ENCODE measurements around the gene SPATA16.

Gene SPATA16

DNA sequence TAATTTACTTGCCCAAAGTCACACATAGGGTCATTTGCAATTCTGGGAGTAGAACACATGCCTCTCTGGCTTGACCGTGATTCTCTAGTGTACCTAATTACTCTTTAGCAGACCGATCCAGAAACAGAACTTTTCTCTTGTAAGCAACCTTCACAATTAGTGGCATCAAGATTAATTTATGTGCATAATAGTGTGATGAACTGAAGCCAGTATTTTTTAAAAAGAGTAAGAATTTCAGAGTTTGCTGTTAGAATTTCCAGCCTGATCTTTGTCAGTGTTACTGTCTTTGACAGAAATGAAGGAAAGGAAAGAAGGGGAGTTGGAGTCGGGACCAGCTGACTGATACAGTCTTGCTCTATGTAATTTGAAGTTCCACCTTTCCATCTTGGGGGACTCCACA lies 137.1 kb downstream of the SPATA16 start:
- Mint-ChIP-seq H3K9me3 (no peaks in the 10 kb centered on the region), H3K27ac (no peak overlapping the region), H3K27me3 (no peaks in the 10 kb centered on the region), H3K4me3 (no peak overlapping the region), H3K36me3 (no peaks in the 10 kb centered on the region), H3K4me1 (no peaks in the 10 kb centered on the region)
- CTCF ChIA-PET: no interaction called here
- DNase-seq: no peak

DNA sequence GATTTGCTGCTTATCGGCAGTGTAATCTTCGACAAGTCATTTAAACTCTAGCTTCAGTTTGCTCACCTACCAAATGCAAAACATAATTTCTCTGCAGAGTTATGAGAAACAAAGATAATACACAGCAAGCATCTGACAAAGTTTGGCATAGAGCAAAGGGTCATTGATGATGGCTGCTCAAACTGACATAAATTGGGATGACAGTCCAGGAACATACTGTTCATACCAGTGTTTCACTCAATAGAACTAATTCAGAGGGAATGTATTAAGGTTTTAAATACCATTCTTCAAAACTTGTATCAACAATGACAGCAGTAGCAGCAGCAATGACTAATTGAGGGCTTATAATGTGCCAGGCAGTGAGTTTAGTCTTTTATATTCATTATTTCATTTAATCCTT lies 137.6 kb downstream of the SPATA16 start:
- CTCF ChIA-PET: no interaction called here
- Mint-ChIP-seq H3K27ac (no peak overlapping the region), H3K36me3 (no peaks in the 10 kb centered on the region), H3K9me3 (no peaks in the 10 kb centered on the region), H3K4me1 (no peaks in the 10 kb centered on the region), H3K4me3 (no peak overlapping the region), H3K27me3 (no peaks in the 10 kb centered on the region)
- DNase-seq: no peak

DNA sequence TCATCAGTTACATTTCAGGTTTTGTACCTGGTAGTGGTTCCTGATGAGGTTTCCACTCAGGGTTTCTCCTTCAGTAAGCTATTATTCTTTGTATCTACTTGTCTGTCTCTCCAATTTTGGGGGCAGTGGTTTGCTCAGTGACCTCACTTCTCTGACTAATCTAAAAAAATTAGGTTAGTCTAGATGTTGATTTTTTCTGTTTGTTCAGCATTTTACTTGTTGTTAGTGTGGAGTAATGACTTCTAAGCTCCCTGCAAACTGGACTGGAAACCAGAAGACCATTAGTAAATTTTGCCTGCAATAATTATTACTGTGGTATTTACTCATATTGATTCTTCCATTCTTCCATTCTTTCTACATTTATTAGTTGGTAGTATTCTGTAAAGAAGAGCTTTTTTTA lies 139.4 kb downstream of the SPATA16 start:
- no peaks in the 10 kb centered on the region for H3K4me1 Mint-ChIP-seq
- H3K9me3 Mint-ChIP-seq: no peaks in the 10 kb centered on the region
- no peaks in the 10 kb centered on the region for H3K36me3 Mint-ChIP-seq
- no peak for DNase-seq
- no peaks in the 10 kb centered on the region for H3K27me3 Mint-ChIP-seq
- H3K4me3 Mint-ChIP-seq: no peak overlapping the region
- H3K27ac Mint-ChIP-seq: no peak overlapping the region
- CTCF ChIA-PET: no interaction called here

DNA sequence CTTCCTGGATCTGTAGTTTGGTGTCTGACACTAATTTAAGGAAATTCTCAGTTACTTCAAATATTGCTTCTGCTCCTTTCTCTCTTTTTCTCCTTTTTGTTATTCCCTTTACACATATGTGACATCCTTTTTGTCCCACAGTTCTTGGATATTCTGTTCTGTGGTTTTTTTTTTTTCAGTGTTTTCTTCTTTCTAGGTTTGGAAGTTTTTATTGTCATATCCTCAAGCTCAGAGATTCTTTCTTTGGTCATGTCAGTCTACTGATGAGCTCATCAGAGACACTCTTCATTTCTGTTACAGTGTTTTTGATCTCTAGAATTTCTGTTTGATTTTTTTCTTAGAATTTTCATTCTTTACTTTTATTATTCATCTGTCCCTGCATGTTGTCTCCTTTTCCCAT lies 140.5 kb downstream of the SPATA16 start:
- H3K9me3 Mint-ChIP-seq: no peaks in the 10 kb centered on the region
- no peaks in the 10 kb centered on the region for H3K27me3 Mint-ChIP-seq
- no peak overlapping the region for H3K4me3 Mint-ChIP-seq
- no peak overlapping the region for H3K27ac Mint-ChIP-seq
- CTCF ChIA-PET: no interaction called here
- H3K4me1 Mint-ChIP-seq: no peaks in the 10 kb centered on the region
- no peaks in the 10 kb centered on the region for H3K36me3 Mint-ChIP-seq
- no peak for DNase-seq

DNA sequence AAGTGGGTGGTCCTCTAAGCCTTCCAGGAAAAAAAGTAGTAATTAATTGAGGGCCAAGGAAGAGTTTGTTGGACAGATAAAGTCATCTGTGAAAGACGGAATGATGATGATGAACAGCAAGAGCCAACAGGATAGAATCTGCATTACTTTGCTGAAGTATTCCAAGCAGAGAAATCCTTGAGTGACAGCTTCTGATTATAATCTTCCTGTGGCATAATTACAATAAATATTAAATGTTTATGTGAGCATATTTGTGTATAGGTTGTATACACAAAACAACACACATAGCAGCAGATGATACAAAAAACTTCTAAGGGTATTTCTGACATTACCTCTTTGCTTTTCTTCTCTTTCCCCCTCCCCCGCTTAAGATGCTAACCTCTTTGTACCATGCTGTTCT lies 147.6 kb downstream of the SPATA16 start:
- CTCF ChIA-PET: no interaction called here
- Mint-ChIP-seq H3K4me1 (no peaks in the 10 kb centered on the region), H3K27ac (no peak overlapping the region), H3K36me3 (no peaks in the 10 kb centered on the region), H3K9me3 (no peaks in the 10 kb centered on the region), H3K4me3 (no peak overlapping the region), H3K27me3 (no peaks in the 10 kb centered on the region)
- no peak for DNase-seq

DNA sequence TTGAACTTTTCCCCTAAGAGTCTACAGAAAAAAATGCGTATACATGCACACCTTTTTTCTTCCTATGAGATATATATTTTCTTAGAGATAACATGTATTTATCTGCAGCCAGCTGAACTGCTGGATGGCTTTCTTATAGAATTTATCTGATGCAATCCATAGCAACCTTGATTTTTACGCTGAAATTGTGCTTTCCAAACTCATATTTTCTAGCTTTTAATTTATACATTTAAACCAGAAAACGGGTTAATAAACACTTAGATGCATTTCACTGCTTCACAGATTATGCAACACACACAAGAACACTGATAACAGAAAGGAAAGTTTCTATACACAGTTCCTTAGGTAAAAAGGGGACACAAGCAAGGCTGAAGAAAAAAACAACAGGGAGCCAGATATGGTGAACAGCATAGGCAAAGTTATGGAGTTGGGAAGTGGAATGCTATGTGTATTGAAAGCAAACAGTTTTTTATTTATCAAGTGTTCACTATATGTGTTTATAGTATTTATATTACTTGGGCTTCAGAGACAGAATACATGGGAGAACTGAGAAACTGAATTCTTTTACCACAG lies 149.5 kb downstream of the SPATA16 start:
- no peak overlapping the region for H3K27ac Mint-ChIP-seq
- no peak for DNase-seq
- H3K4me3 Mint-ChIP-seq: no peak overlapping the region
- CTCF ChIA-PET: no interaction called here
- H3K4me1 Mint-ChIP-seq: no peaks in the 10 kb centered on the region
- no peaks in the 10 kb centered on the region for H3K9me3 Mint-ChIP-seq
- no peaks in the 10 kb centered on the region for H3K27me3 Mint-ChIP-seq
- no peaks in the 10 kb centered on the region for H3K36me3 Mint-ChIP-seq

DNA sequence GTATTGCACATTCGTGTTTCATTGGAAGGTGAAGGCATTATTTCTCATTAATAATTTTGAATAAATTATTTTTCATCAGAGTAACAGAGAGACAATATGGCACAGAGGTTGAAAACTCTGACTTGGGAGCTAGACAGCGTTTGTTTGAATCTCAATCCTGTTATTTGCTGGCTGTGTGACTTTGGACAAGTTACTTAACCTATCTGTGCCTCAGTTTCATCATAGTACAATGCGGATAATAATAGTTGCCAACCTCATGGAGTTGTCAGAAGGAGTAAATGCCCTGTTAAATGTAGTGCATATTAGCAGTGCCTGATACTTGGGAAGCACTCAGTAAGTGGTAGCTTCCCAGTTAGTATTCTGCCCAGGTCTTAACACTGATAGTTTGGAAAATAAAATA lies 151.7 kb downstream of the SPATA16 start:
- Mint-ChIP-seq H3K27ac (no peak overlapping the region), H3K9me3 (no peaks in the 10 kb centered on the region)
- no peak for DNase-seq

DNA sequence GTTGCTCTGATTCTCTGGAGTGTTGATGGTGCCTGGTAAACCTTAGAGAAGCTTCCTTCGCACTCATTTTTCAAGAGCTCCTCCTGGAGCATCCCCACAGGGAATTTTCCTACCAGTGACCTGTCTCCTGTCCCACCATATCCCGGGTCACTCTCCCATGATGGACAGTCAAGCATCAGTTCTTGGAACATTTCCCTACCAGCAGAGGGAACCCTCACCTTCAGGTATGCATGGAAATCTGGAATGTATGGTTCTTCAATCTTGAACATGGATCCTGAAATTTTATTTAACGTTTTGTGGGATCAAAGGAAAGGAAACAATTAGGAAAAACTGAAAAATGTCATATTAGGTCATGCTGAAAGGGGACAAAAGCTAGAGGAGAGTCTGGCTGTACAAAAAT lies 153.8 kb downstream of the SPATA16 start:
- Mint-ChIP-seq H3K4me1 (no peaks in the 10 kb centered on the region), H3K27me3 (no peaks in the 10 kb centered on the region)
- CTCF ChIA-PET: no interaction called here

More for the DNA sequence above, 151.7 kb downstream of the SPATA16 start:
- Mint-ChIP-seq H3K4me3 (no peak overlapping the region), H3K27me3 (no peaks in the 10 kb centered on the region), H3K4me1 (no peaks in the 10 kb centered on the region), H3K36me3 (no peaks in the 10 kb centered on the region)
- CTCF ChIA-PET: interaction anchor here (1.0 kb wide), 1 partner anchor 13 kb away, joined by 3 read pairs; no protein-coding TSS in a partner anchor

DNA sequence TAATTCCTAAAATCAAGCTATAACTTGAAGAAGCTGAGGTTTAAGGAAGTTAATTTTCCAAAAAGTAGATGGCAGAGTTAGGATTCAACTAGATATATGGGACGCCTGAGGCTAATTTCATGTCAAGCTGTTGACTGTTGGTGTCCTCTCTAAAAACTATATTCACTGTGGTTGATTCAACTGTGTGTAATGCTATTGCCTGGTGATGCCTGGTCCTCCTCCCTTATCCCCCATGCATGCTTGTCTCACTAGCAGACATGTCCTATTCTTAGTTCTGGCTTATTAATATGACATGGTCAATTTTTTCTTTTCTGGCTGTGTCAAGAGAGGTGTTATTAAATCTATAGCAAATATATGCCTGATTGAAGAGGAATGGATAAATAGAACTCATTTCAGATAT lies 156.1 kb downstream of the SPATA16 start:
- CTCF ChIA-PET: no interaction called here
- Mint-ChIP-seq H3K27me3 (no peaks in the 10 kb centered on the region), H3K4me3 (no peak overlapping the region), H3K27ac (no peak overlapping the region), H3K9me3 (no peaks in the 10 kb centered on the region), H3K36me3 (no peaks in the 10 kb centered on the region), H3K4me1 (no peaks in the 10 kb centered on the region)
- no peak for DNase-seq

More for the DNA sequence above, 153.8 kb downstream of the SPATA16 start:
- no peak overlapping the region for H3K27ac Mint-ChIP-seq
- H3K36me3 Mint-ChIP-seq: no peaks in the 10 kb centered on the region
- no peak overlapping the region for H3K4me3 Mint-ChIP-seq
- no peaks in the 10 kb centered on the region for H3K9me3 Mint-ChIP-seq
- no peak for DNase-seq

DNA sequence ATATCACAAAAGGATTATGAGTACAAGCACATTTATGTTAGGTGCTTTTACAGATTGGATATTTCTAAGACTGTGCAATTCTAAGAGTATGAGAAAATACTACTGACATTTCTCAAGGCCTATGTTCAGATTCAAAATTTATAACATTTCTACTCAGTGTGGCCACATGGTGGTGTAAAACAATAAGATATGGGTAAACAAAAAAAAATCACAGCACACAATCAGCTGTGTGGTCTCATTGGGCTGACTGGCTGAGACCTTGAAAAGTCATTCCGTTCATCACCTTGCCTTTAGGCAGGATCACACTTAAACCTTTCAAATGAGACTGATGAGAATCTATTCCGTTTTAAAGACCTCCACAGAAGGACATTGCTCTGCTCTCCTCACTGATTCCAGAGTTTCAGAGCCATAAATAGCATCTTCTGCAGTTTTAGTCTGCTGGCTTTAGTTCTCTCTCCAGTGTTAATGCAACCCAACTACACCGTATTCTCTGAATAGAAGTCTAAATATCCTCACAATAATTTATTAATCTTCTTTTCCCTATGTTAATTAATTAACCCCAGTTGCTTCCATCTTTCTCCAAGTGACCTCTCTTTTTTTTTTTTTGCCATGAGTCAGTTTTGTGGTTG lies 158.2 kb downstream of the SPATA16 start:
- H3K9me3 Mint-ChIP-seq: no peaks in the 10 kb centered on the region
- CTCF ChIA-PET: no interaction called here
- H3K36me3 Mint-ChIP-seq: no peaks in the 10 kb centered on the region
- H3K4me1 Mint-ChIP-seq: no peaks in the 10 kb centered on the region
- no peaks in the 10 kb centered on the region for H3K27me3 Mint-ChIP-seq
- no peak overlapping the region for H3K4me3 Mint-ChIP-seq
- no peak for DNase-seq
- no peak overlapping the region for H3K27ac Mint-ChIP-seq

DNA sequence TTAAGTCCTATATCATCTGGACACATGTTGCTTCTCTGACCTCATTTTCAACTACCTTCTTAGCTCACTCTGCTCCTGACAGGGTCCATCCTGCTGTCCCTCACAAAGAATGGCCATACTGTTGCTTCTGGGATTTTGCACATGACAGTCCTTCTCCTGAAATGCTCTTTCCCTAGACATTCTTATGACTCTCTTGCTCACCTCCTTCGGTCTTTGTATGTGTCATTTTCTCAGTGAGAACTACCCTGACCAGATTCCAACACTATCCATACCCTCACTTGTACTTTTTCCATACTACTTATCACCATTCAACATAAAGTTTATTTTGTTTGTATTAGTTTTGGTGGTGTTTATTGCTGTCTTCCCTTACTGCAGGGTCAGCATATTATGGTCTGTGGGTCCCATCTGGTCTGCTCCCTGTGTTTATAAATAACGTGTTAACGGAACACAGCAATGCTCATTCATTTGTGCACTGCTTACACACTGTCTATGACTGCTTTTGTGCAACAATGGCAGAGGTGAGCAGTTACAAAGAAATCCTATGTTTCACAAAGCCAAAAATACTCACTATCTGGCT lies 159.5 kb downstream of the SPATA16 start:
- Mint-ChIP-seq H3K27me3 (no peaks in the 10 kb centered on the region), H3K27ac (no peak overlapping the region), H3K4me3 (no peak overlapping the region), H3K36me3 (no peaks in the 10 kb centered on the region), H3K4me1 (no peaks in the 10 kb centered on the region), H3K9me3 (no peaks in the 10 kb centered on the region)
- CTCF ChIA-PET: no interaction called here
- DNase-seq: no peak

DNA sequence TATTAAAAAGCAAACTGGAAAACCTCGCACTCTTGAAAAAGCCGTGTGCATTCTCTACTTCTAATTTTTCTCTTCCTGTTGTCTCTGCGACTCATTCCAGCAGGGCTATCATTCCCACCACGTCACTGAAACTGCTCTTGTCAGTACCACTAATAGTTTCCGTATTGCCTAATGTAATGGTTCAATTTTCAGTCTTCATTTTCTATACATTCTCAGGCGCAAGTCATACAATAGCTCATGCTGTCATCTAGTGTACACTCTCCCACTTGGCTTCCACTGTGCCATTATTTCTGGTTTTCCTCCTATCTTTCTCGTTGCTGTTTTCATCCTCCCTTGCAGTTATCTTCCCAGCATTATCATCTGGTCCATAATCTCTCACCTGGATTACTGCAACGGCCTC lies 160.2 kb downstream of the SPATA16 start:
- H3K4me3 Mint-ChIP-seq: no peak overlapping the region
- DNase-seq: no peak
- H3K9me3 Mint-ChIP-seq: no peaks in the 10 kb centered on the region
- CTCF ChIA-PET: no interaction called here
- no peaks in the 10 kb centered on the region for H3K36me3 Mint-ChIP-seq
- H3K27ac Mint-ChIP-seq: no peak overlapping the region
- H3K4me1 Mint-ChIP-seq: no peaks in the 10 kb centered on the region
- H3K27me3 Mint-ChIP-seq: no peaks in the 10 kb centered on the region

DNA sequence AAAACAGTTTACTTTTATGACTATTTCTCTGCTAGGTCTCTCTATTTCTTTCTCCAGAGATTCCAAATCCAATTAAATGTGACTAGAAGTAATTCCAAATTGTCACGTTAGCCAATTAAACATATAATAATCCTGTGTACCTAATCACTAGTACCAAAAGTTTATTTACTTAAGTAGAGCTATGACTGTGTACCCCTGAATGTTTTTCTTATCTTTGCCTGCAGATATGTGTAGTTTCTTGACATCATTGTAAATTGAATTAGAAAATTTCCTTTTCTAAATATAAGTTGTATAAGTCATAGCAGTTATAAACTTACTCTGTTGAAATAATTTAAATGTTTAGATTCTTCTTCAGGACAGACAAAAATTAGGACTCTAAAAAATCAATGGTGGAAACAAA lies 163.3 kb downstream of the SPATA16 start:
- H3K9me3 Mint-ChIP-seq: no peaks in the 10 kb centered on the region
- CTCF ChIA-PET: no interaction called here
- no peaks in the 10 kb centered on the region for H3K27me3 Mint-ChIP-seq
- no peaks in the 10 kb centered on the region for H3K4me1 Mint-ChIP-seq
- no peak for DNase-seq
- H3K4me3 Mint-ChIP-seq: no peak overlapping the region
- H3K27ac Mint-ChIP-seq: no peak overlapping the region
- no peaks in the 10 kb centered on the region for H3K36me3 Mint-ChIP-seq

DNA sequence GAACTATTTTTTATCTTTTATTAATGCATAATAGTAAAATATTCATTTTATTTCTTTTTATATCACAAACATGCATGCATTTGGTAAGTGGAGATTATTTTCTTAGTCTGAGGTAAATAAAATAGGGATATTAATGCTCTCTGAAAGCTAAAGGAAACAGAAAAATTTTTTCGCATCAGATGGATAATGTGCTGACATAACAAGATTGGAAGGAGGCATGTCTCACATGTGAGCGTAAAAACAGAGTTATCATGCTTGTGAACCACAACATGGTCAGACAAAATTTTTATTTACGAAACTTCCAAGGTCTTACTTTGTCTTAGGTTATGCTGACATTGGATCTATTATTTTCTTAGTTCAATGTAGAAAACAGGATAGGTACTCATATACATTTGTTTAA lies 166.1 kb downstream of the SPATA16 start:
- DNase-seq: no peak
- Mint-ChIP-seq H3K36me3 (no peaks in the 10 kb centered on the region), H3K27ac (no peak overlapping the region), H3K4me1 (no peaks in the 10 kb centered on the region), H3K9me3 (no peaks in the 10 kb centered on the region), H3K27me3 (no peaks in the 10 kb centered on the region), H3K4me3 (no peak overlapping the region)
- CTCF ChIA-PET: no interaction called here

DNA sequence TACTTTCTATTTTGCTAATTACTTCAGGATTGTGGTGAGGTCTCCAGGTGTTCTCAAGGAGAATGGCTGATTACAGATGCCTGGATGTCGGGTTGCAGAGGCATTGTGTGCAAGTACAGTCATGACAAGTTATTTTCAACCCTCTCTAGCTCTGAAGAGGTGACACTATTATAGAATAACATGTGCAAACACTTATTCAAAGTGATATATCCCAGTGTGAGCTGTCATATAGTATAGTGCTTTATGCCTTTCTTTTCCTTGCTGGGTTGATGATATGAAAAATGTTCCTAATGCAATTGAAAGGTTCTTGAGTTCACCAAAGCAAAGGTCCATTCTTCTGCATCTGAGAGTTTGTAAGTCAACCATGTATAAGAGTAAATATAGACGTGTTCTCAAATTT lies 167.2 kb downstream of the SPATA16 start:
- CTCF ChIA-PET: no interaction called here
- no peaks in the 10 kb centered on the region for H3K27me3 Mint-ChIP-seq

More for the DNA sequence above, 167.2 kb downstream of the SPATA16 start:
- no peak overlapping the region for H3K27ac Mint-ChIP-seq
- no peaks in the 10 kb centered on the region for H3K4me1 Mint-ChIP-seq
- no peaks in the 10 kb centered on the region for H3K9me3 Mint-ChIP-seq
- no peak for DNase-seq
- no peaks in the 10 kb centered on the region for H3K36me3 Mint-ChIP-seq
- no peak overlapping the region for H3K4me3 Mint-ChIP-seq
